Thyroid gland (tissue), 4 donors: Measurements from ENCODE around the gene C1orf115. TPM values are rescaled to one million over a fixed set of nuclear protein-coding genes. Genes with fewer than 3 reads are reported as not detected.

Source experiments
- DNase-seq, 2 donors: peaks; one replicate each; pipeline ENCODE4 v3.0.0-alpha.2; 2019
- H3K27ac ChIP-seq, 3 donors: fragments of 200-600 bp; sonication (generic); 1 replicate in 2 of 3; 2 replicates in 1 of 3; pipeline ENCODE4 v1.5.1; 2016 to 2019; ENCODE audit warnings: mild to moderate bottlenecking in 1 of 3, moderate library complexity in 1 of 3
- H3K27me3 ChIP-seq: fragments of 200-600 bp; sonication (generic); one replicate; pipeline ENCODE4 v1.5.1; 2019
- H3K36me3 ChIP-seq, 2 donors: fragments of 200-600 bp; sonication (generic); one replicate each; pipeline ENCODE4 v1.5.1; 2016 to 2019
- H3K4me1 ChIP-seq, 2 donors: fragments of 200-600 bp; sonication (generic); one replicate each; pipeline ENCODE4 v1.5.1; 2017 to 2019
- H3K4me3 ChIP-seq, 3 donors: fragments of 200-600 bp; sonication (generic); replicated peaks in 1 of 3; 1 replicate in 2 of 3; 2 replicates in 1 of 3; pipeline ENCODE4 v1.5.1; 2016; ENCODE audit warnings: mild to moderate bottlenecking in 1 of 3
- H3K9me3 ChIP-seq: fragments of 200-600 bp; sonication (generic); one replicate; pipeline ENCODE4 v1.5.1; 2017
- CTCF ChIP-seq, 6 experiments: fragments of 200-600 bp in 3 of 6; fragments of 450-650 bp in 3 of 6; sonication (generic) in 3 of 6; IDR thresholded peaks; one replicate each; pipeline ENCODE4 v1.5.1; 2016 to 2019; ENCODE audit warnings: antibody characterized with exemption in 6 of 6, mild to moderate bottlenecking in 2 of 6, inconsistent platforms in 1 of 6, moderate library complexity in 1 of 6
- POLR2A ChIP-seq, 2 donors: fragments of 450-650 bp; IDR thresholded peaks; one replicate each; pipeline ENCODE4 v1.6.1; 2017; ENCODE audit warnings: antibody characterized with exemption in 2 of 2, mild to moderate bottlenecking in 2 of 2, moderate library complexity in 1 of 2
- WGBS, 2 donors: methylation state at CpG; one replicate each; pipeline ENCODE4 v1.1.5; 2017; 5-methylcytosine and 5-hydroxymethylcytosine counted together
- intact Hi-C: fragments of 100-400 bp; cut with DNase I; formaldehyde crosslinking; loops from one replicate; pipeline ENCODE4 v1.15.1; 2023
- total RNA-seq, 4 donors: library from RNA; depleted of rRNA; stranded (reverse); fragments of >200 nt; gene quantifications; one replicate each; pipeline ENCODE4 v1.2.3, GENCODE V29; 2016

Gene C1orf115
- total RNA-seq, 4 donors from 2014 or later: 24.3 to 41.4 (median 31.1) TPM

GRCh38 chr1:220748089-220748934, 58.1 kb downstream of the C1orf115 start, which contains the start of gene MTARC2:
Gene MTARC2, plus strand, starts transcription at chr1:220748322. Its CDS starts 210 bp downstream, at chr1:220748532.
- Histone ChIP-seq H3K4me1 (peaks cover 20 to 30% of the 10 kb centered on the region in 2 donors), H3K27ac (peak within 1 kb of the TSS; percentile 84 to 93 (median 88)), H3K27me3 (no peaks in the 10 kb centered on the region), H3K9me3 (no peaks in the 10 kb centered on the region), H3K36me3 (no peaks in the 10 kb centered on the region), H3K4me3 (peak within 1 kb of the TSS; percentile 67 to 77 (median 74))
- peak; percentile 95 to 96 for DNase-seq
- peak; percentile 96 to 99 for TF ChIP-seq POLR2A (IDR thresholded peaks at IDR 0.05)
- no peak for TF ChIP-seq CTCF (IDR thresholded peaks at IDR 0.05)
- 0 to 1% methylated on average over 21 to 38 of the region's 77 CpGs for WGBS, 2 donors
- intact Hi-C loops: no loop called here

Other genes starting within 250 kb of the C1orf115 start
- 10 to 100 TPM; 10.9 to 21.2 (median 14.4) TPM for gene MARK1, start 162.2 kb upstream of the C1orf115 start, total RNA-seq
- gene MTARC2, start 58.0 kb downstream of the C1orf115 start, total RNA-seq: 10 to 100 TPM; 69.5 to 81.3 (median 75.8) TPM
- 10 to 100 TPM; 44.0 to 96.5 (median 59.7) TPM for gene MTARC1, start 96.5 kb downstream of the C1orf115 start, total RNA-seq
- 1 to 10 TPM; 3.1 to 5.1 (median 4.2) TPM for gene HLX, start 189.1 kb downstream of the C1orf115 start, total RNA-seq